A204.1 (cell line): ENCODE measurements around the gene MACF1.
"Not testable (repeated sequence)": the region's sequence is repeated elsewhere in the genome, so short reads cannot be mapped to it uniquely, and the experiment has no call there.

Experiments used
- FAIRE-seq: peaks from 2 replicates; lab custom pipeline; 2012; peaks lifted over from hg19 to GRCh38; lab: Jason Lieb, UNC

The MACF1 gene

GRCh38 chr1:39204441-39205081 lies at the start of gene MACF1:
MACF1 (plus strand) TSS chr1:39204695; CDS start chr1:39205023, 328 bp downstream.
- no peak for FAIRE-seq

GRCh38 chr1:39157304-39157703 lies 47.2 kb upstream of the MACF1 start:
- no peak for FAIRE-seq

GRCh38 chr1:39158327-39159086 lies 46.0 kb upstream of the MACF1 start:
- FAIRE-seq: no peak

- no peak for FAIRE-seq
These were observed 45.1 kb upstream of the MACF1 start for GRCh38 chr1:39159224-39160036.

GRCh38 chr1:39160703-39161102 lies 43.8 kb upstream of the MACF1 start:
- peak; percentile 93 for FAIRE-seq

GRCh38 chr1:39161811-39162210 lies 42.7 kb upstream of the MACF1 start:
- not testable (repeated sequence) for FAIRE-seq

- FAIRE-seq: no peak
These were observed 41.0 kb upstream of the MACF1 start for GRCh38 chr1:39163469-39163868.

- no peak for FAIRE-seq
These were observed 40.2 kb upstream of the MACF1 start for GRCh38 chr1:39164256-39164655.

GRCh38 chr1:39165049-39165448 lies 39.4 kb upstream of the MACF1 start:
- no peak for FAIRE-seq

- FAIRE-seq: no peak
These were observed 39.0 kb upstream of the MACF1 start for GRCh38 chr1:39165488-39165887.

- no peak for FAIRE-seq
These were observed 36.8 kb upstream of the MACF1 start for GRCh38 chr1:39167632-39168209.

GRCh38 chr1:39168301-39169080 lies 36.0 kb upstream of the MACF1 start:
- FAIRE-seq: no peak

- FAIRE-seq: no peak
These were observed 33.5 kb upstream of the MACF1 start for GRCh38 chr1:39170731-39171667.

GRCh38 chr1:39173119-39173994 lies 31.1 kb upstream of the MACF1 start:
- FAIRE-seq: no peak

GRCh38 chr1:39173995-39174380 lies 30.5 kb upstream of the MACF1 start:
- FAIRE-seq: no peak

GRCh38 chr1:39174390-39175081 lies 30.0 kb upstream of the MACF1 start:
- FAIRE-seq: no peak

- FAIRE-seq: no peak
These were observed 26.8 kb upstream of the MACF1 start for GRCh38 chr1:39177706-39178105.

- FAIRE-seq: no peak
These were observed 25.7 kb upstream of the MACF1 start for GRCh38 chr1:39178541-39179431.
